ENCODE data around the gene TMEM54. TPM values are rescaled to one million over a fixed set of nuclear protein-coding genes. Genes with fewer than 3 reads are reported as not detected.
"Not testable (repeated sequence)": the region's sequence is repeated elsewhere in the genome, so short reads cannot be mapped to it uniquely, and the experiment has no call there.

Gene TMEM54
- total RNA-seq, 1 donor from 2014 or later, result 30.6 TPM

- DNase-seq, result no peak
Measured at GRCh38 chr1:32919811-32920733, 18.9 kb upstream of the TMEM54 start.

DNA sequence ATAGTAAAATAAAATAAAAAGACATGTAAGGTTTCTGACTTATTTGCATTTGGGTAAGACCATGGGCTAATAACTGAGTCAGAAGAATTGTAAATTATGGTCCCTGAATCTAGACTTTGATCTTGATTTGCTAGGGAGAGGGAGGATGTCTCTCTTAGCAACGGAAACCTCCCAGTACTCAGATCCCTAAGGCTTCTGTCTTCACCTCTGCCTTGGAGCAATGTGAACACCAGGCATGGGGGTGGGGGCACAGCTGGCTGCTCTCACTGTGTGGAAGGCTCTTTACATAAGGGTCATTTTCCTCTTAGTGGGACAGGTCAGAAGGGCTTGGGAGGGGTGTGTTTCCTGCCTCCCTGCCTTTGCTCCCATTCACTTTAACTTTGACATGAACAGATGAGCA is 17.0 kb upstream of the TMEM54 start:
- no peak for DNase-seq

- DNase-seq, result no peak
Measured at GRCh38 chr1:32917521-32917920, 16.3 kb upstream of the TMEM54 start.

DNA sequence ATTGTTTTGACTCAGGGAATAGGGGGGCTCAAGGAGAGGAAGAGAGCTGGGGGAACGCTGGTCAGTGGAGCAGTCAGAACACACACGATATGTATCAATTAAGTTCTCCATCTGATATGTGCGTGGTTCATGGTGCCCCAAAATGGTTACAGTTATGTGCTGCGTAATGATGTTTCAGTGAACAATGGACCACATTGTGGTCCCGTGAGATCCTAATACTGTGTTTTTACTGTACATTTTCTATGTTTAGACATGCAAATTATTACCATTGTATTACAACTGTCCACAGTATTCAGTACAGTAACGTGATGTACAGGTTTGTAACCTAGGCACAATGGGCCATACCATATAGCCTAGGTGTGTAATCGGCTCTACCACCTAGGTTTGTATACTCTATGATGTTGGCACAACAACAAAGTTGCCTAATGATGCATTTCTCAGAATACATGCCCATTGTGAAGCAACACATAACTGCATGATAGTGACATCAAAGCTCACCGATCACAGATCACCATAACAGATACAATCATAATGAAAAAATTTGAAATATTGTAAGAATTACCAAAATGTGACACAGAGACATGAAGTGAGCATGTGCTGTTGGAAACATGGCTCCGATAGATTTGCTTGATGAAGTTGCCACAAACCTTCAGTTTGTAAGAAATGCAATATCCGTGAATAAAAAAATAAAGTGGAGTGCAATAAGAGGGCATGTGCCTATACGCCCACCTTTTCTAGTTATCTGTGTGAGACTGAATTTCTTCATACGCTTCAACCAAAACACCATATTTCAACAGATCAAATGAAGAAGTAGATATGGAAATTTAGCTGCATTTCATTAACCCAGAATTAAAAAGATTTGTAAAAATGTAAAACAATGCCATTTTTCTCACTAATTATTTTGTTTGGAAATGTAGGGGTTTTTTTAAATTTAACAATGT is 14.8 kb upstream of the TMEM54 start:
- no peak for DNase-seq

DNA sequence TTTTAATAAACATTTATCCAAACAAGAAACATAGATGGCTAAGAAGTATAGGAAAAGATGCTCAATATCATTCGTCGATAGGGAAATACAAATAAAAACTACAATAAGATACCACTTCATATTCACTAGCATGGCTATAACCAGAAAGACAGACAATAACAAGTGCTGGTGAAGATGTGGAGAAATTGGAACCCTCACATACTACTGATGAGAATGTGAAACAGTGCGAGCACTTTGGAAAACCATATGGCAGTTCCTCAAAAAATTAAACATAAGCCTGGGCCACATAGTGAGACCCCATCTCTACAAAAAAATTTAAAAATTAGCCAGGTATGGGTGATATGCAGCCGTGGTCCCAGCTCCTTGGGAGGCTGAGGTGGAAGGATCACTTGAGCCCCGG is 9.1 kb upstream of the TMEM54 start:
- DNase-seq, result no peak

DNA sequence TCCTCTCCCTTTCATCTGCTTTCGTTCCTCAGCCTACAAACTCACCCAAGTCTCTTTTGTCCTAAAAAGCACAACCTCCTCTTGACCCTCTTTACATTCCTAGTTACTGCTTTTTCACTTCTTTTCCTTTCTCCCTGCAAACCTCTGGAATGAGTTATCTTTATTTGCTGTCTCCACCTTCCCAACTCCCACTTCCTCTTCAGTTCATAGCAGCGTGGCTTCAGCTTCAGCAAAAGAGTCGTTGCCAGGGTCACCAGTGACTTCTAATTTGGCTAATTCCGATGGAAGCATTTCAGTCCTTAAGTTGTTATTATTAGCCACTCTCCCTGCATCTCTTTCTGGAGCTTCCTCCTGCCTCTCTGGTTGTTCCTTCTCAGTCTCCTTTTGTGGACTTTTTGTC is 6.2 kb upstream of the TMEM54 start:
- DNase-seq, result peak; percentile 15

DNA sequence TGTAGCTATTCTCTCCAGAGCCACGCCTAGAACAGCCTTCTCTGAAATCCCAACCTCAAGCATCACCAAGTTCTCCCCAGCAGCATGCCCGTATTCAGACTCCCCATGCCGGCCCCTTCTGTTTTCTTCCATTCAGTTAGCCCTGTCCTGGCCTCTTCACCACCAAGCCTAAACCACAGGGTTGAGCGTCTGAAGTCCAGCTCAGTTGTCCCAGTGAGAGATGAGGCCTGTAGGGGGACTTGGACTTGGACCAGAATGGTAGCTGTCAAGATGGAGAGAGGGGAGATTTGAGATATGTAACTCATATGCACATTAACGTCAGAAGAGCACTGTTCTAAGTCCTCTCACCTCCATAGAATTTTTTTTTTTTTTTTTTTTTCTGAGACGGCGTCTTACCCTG is 5.5 kb upstream of the TMEM54 start:
- DNase-seq, result no peak

GRCh38 chr1:32905588-32905987 is 4.4 kb upstream of the TMEM54 start:
- DNase-seq, result not testable (repeated sequence)

DNA sequence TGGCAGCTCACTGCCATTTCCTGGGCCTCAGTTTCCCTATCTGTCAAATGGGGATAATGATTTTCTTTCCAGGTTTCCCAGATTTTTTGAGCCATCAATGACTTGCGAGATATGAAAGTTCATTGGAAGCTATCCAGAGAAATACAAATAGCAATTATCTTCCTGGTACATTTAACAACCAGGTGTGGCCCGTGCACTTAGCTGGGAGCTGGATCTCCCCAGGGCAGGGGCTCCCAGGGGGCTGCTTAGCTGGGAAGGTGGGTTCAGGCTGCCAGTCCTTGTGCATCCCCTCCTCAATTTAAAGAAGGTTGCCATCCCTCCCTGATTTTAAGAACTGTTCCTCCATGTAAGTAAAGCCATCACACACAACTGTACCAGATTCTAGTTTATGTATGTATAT is 3.6 kb upstream of the TMEM54 start:
- no peak for DNase-seq

- DNase-seq, result no peak
Measured at GRCh38 chr1:32903991-32904785, 3.0 kb upstream of the TMEM54 start.

- no peak for DNase-seq
Measured at GRCh38 chr1:32902535-32902920, 1.3 kb upstream of the TMEM54 start.

DNA sequence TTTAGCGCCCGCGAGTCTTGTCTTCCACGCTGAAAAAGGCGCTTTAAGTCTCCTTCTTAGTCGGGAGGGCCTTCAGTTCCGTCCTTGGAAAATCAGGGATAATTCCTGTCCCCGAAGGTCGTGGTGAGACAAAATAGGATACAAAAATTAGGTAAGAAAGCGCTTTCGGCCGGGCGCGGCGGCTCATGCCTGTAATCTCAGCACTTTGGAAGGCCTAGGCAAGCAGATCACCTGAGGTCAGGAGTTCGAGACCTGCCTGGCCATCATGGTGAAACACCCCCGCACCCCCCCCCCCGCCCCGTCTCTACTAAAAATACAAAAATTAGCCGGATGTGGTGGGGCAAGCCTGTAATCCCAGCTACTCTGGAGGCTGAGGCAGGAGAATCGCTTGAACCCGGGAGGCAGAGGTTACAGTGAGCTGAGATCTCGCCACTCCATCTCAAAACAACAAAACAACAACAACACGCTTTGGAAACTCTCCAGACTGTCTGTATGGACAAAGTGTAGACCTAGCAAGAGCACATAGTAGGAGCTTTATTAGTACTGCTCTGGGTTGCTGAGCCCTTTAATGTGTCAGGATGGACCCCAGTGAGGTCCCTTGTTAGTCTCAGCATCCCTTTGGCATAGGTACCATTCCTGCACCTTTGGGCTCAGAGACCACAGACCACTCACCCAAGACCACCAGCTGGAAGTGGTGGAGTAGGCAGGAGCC is 790 bp upstream of the TMEM54 start:
- no peak for DNase-seq

GRCh38 chr1:32900371-32900955 is 726 bp downstream of the TMEM54 start:
- no peak for DNase-seq

DNA sequence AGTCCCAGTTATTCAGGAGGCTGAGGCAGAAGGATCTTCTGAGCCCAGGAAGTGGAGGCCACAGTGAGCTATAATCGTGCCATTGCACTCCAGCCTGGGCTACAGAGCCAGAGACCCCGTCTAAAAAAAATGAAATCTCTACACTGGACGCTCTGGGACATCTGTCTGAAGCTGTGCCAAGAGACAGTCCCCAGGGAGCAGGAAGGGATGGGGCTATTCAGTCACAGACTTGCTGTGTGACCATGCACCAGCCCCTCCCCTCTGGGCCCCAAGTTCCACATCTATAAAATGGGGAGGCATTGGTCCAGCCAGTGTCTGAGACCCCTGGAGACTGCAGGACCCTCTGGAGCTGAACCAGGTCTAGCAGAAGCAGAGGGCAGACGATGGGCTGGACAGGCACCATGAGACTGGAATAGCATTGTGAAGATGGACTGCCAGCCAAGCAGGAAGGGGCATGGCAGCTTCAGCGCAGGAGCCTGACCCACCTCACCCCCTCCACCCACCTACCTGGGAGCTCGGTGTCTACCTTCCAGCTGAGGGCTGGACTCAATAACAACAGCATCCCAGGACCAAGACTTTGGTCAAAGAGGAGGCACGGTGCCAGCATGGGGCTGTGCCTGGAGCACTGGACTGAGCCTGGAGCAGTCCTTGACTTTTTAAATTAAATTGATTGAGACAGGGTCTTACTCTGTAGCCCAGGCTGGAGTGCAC is 1.4 kb downstream of the TMEM54 start:
- no peak for DNase-seq

DNA sequence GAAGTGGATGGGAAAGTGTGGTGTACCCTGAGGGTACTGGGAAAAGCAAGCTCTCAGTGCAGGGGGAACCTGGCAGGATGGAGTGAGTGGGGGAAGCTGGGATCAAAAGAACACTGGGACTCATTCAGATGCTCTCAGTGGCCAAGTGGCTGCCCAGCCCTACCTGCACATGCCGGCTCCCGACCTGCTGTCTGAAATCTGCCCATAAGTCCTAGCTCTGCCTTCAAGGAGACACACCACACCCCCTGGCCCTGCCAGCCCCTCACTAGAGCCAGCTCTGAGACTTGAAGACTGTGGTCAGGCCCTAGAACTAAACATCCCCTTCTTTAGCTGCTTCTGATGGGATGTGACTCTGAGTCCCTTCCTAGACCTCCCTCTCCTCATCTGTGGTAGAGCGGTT is 2.2 kb downstream of the TMEM54 start:
- DNase-seq, result no peak

GRCh38 chr1:32898056-32898455 is 3.1 kb downstream of the TMEM54 start:
- DNase-seq, result no peak

GRCh38 chr1:32897082-32898049 is 3.8 kb downstream of the TMEM54 start:
- peak; percentile 41 for DNase-seq

DNA sequence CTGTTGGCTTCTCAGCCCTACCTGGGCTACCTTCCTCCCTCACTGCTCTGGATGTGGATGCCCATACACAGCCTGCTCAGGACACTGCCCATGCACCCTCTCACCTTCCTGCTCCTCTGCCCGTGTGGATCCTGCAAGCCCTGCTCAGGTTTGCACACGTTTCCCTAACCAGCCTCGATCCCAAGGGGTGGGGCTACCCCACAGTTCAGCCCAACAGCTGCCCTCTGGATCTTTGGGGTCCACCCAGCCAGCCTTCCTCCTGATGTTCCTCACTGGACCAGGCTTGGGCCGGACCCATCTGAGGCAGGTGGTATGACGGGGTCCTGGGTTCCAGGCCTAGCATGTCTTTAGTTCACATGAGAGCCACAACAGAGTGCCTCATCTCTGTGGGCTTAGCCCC is 4.7 kb downstream of the TMEM54 start:
- DNase-seq, result no peak

- DNase-seq, result no peak
Measured at GRCh38 chr1:32895325-32896215, 5.6 kb downstream of the TMEM54 start.

All from dermis blood vessel endothelial cell (primary cell).